Stimulated activated memory B cell treated with anti-CD40 and anti-IgM and Interleukin-4, amounts not matched to agents 10 μg/mL and 1 μg/mL and 100 μg/mL, for 72 hours (primary cell): ENCODE results near the gene ISCA2.
"Not testable (repeated sequence)": the region's sequence is repeated elsewhere in the genome, so short reads cannot be mapped to it uniquely, and the experiment has no call there.

Experiments
- ATAC-seq: fragments of 150-1000 bp; cut with Tn5 transposase; 2 replicates; pipeline ENCODE4 v1.10.0; 2021
- H3K27ac Mint-ChIP-seq: one replicate; pipeline ENCODE4 v1.8.0; 2022; ENCODE audit warnings: mild to moderate bottlenecking, mixed read lengths
- H3K27me3 Mint-ChIP-seq: one replicate; pipeline ENCODE4 v1.8.0; 2022; ENCODE audit warnings: mixed read lengths
- H3K36me3 Mint-ChIP-seq: one replicate; pipeline ENCODE4 v1.8.0; 2022; ENCODE audit warnings: mixed read lengths
- H3K4me1 Mint-ChIP-seq: one replicate; pipeline ENCODE4 v1.8.0; 2022; ENCODE audit warnings: mixed read lengths
- H3K4me3 Mint-ChIP-seq: one replicate; pipeline ENCODE4 v1.8.0; 2022; ENCODE audit warnings: mild to moderate bottlenecking, moderate library complexity, mixed read lengths
- H3K9me3 Mint-ChIP-seq: one replicate; pipeline ENCODE4 v1.8.0; 2022; ENCODE audit warnings: mixed read lengths

Gene ISCA2

DNA sequence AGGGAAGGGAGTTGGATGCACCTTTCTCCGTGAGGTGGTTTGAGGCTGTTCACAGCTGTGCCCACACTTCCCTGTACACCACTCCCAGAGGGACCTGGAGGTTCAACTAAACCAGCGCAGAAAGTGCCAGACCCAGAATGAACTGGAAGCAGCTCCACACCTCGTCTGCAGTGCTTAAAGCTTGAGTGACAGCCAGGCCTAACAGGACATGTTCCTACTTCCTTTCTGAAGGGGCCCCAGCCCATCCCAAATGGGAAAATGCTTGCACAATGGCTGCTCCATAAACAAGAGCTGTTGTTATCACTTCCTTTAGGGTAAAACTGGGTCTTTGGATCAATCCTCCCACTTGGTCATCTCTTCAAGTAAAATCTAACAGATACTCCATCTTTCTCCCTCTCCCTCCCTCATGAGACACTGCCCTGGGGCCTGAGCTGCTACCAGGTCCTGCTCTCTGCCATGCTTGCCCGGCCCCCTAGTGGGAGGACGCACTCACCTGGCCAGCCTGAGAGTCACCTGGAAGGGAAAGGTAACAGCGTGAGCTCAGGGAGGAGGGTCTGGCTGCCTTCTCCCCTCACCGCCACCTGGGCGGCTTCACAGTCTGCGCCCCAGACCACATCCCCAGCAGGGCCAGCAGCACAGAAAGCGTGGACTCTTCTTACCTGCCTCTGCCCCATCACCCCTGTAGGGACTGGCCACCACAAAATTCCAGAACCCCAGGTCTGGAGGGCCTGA is 33.5 kb downstream of the ISCA2 start:
- Mint-ChIP-seq H3K27ac (no peak overlapping the region), H3K4me3 (no peak overlapping the region), H3K36me3 (no peaks in the 10 kb centered on the region), H3K4me1 (peaks cover 16% of the 10 kb centered on the region), H3K27me3 (peaks cover 47% of the 10 kb centered on the region), H3K9me3 (no peaks in the 10 kb centered on the region)
- no peak for ATAC-seq

DNA sequence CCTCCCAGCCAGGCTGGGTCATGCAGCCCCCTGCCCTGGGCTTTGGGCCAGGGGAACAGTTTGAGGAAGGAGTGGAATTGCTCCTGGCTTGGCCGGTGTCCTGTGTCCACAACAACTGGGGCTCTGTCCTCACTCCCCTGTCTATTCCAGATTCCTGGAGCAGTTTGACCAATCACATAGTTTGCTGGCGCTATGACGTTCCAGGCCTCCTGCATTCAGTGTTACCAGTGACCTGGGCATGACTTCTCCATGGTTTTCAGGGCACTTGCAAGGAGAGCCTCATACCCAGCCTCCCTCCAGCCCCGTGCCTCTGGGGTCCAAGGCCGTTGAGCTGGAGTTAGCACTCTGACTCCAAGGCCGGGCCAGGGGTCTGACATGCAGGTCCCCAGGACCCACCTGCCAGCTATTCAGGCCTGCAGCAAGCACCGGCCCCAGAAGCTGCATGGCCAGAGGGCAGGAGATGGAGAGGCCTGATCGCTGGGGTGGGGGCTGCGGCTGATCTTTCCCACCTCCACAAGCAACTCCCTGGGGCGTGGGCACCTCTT is 34.2 kb downstream of the ISCA2 start:
- Mint-ChIP-seq H3K27ac (no peak overlapping the region), H3K4me3 (no peak overlapping the region), H3K36me3 (no peaks in the 10 kb centered on the region), H3K27me3 (peaks cover 39% of the 10 kb centered on the region), H3K9me3 (no peaks in the 10 kb centered on the region), H3K4me1 (peaks cover 16% of the 10 kb centered on the region)
- ATAC-seq, result no peak

DNA sequence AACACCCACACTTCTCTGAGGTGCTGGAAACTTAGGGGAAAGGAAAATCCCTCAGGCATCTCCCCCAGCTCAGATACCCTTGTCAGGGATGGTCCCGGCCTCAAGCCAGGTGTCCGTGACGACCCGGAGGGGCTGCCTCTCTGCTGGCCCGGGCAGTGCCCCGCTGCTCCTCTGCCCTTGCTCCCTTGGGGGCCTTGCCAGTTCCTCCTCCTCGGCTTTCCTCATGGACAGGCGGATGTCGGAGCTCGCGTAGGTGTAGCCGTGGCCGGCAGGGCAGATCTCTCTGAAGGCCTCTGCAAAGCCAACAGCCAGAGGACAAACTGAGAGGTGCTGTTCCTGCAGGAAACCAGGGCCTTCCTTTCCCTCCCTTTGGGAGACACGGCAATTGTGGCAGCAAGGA is 34.8 kb downstream of the ISCA2 start:
- Mint-ChIP-seq H3K4me3 (no peak overlapping the region), H3K27me3 (peaks cover 33% of the 10 kb centered on the region), H3K27ac (no peak overlapping the region), H3K36me3 (no peaks in the 10 kb centered on the region), H3K9me3 (no peaks in the 10 kb centered on the region), H3K4me1 (peaks cover 17% of the 10 kb centered on the region)
- ATAC-seq, result no peak

DNA sequence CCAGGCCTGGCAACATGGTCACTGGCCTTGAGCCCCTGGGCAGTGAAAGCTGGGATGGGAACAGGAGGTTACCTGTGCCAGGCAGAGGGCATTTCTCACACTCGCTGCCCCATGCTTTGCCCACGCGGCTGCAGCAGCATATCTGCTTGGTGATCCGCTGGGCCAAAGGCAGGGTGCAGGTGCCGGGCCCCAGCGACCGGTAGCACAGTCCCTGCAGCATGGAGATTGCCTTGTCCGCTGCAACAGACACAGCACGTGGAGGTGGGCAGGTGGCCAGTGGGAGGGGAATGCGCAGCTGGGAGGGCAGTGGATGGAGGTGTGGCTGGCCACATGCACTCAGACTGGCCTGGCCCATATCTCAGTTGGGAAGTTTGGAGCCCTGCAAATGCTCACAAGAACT is 35.3 kb downstream of the ISCA2 start:
- no peak overlapping the region for H3K4me3 Mint-ChIP-seq
- no peaks in the 10 kb centered on the region for H3K36me3 Mint-ChIP-seq
- H3K27ac Mint-ChIP-seq, result no peak overlapping the region
- H3K4me1 Mint-ChIP-seq, result peaks cover 22% of the 10 kb centered on the region
- ATAC-seq, result no peak
- no peaks in the 10 kb centered on the region for H3K9me3 Mint-ChIP-seq
- H3K27me3 Mint-ChIP-seq, result peaks cover 30% of the 10 kb centered on the region

DNA sequence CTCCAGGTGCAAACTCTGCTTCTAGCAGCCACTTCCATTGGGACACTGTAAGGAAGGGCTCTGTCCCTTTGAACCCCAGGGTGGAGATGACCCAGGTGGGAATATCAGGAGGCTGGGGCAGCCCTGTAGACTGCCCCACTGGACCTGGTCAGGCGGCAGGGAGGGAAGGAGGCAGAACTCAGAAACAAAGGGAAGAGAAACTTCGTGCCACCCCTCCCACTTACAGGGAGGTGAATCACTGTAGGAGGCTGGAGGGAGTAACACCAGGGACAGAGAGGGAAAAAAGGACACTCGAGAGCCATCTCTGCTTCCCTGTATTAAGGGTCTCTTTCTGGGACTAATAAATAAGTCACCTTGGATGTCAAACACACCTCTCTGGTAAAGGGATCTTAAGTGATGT is 37.4 kb downstream of the ISCA2 start:
- H3K27me3 Mint-ChIP-seq, result peaks cover 21% of the 10 kb centered on the region
- no peaks in the 10 kb centered on the region for H3K36me3 Mint-ChIP-seq
- H3K4me3 Mint-ChIP-seq, result no peak overlapping the region
- H3K27ac Mint-ChIP-seq, result no peak overlapping the region
- ATAC-seq, result no peak
- peaks cover 10% of the 10 kb centered on the region for H3K4me1 Mint-ChIP-seq
- H3K9me3 Mint-ChIP-seq, result no peaks in the 10 kb centered on the region

DNA sequence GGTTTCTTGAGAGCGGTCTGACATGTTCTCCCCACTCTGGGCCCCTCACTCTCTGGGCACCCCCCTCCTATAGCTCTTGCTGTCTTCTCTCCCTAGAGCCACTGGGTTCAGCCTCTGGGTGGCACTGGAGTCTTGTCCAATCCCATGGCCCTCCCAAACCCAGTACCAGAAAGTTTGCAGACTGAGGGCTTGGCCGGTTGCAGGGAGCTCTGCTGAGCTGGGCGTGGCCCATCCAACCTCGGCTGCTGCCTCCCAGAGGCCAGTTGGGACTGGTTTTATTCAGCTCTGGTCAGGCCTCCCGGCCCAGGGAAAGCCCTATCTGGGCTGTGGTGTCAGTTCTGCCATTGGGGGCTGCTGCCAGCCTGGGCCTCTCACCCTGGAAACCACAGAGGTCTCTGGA is 37.9 kb downstream of the ISCA2 start:
- no peak overlapping the region for H3K4me3 Mint-ChIP-seq
- H3K36me3 Mint-ChIP-seq, result no peaks in the 10 kb centered on the region
- ATAC-seq, result no peak
- peaks cover 6% of the 10 kb centered on the region for H3K4me1 Mint-ChIP-seq
- peaks cover 16% of the 10 kb centered on the region for H3K27me3 Mint-ChIP-seq
- no peaks in the 10 kb centered on the region for H3K9me3 Mint-ChIP-seq
- H3K27ac Mint-ChIP-seq, result no peak overlapping the region

DNA sequence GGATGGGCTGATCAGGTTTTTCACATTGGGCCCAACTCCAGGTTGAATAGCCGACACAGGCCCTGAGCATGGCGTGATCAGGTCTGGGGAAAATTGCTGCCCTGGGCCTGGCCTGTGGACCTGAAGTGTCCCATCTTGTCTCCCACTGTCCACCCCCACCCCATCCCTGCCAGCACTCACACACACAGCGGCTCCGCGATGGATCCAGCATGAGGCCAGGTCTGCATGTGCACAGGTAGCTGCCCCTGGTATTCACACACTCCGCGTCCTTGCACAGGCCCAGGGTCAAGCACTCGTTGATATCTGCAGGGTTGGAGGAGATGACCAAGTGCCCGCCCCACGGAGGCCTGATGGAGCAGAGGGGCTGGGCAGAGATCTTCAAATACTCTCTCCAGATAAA is 38.7 kb downstream of the ISCA2 start:
- H3K4me3 Mint-ChIP-seq, result no peak overlapping the region
- H3K36me3 Mint-ChIP-seq, result no peaks in the 10 kb centered on the region
- peaks cover 6% of the 10 kb centered on the region for H3K4me1 Mint-ChIP-seq
- no peak for ATAC-seq
- no peaks in the 10 kb centered on the region for H3K9me3 Mint-ChIP-seq
- peaks cover 9% of the 10 kb centered on the region for H3K27me3 Mint-ChIP-seq
- no peak overlapping the region for H3K27ac Mint-ChIP-seq

DNA sequence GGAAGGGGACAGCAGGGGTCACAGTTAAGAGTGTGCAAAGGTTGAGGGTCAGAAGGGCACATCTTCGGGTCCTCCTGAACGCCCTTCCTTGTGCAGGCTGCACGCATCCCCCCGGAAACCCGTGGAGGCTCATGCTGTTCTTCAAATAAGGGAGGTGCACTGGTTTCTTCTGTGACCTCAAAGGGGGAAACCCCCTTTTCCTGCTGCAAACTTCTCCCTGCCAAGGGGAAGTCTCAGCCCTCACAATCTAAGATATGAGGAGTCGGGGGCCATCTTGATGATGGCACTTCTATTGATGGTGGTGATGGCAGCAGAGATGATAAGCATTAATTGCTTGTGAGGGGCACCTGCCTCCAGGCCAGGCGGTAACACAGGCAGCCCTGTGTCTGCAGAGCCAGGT is 40.0 kb downstream of the ISCA2 start:
- no peak for ATAC-seq
- no peaks in the 10 kb centered on the region for H3K27me3 Mint-ChIP-seq
- no peak overlapping the region for H3K4me3 Mint-ChIP-seq
- no peaks in the 10 kb centered on the region for H3K36me3 Mint-ChIP-seq
- H3K9me3 Mint-ChIP-seq, result no peaks in the 10 kb centered on the region
- no peak overlapping the region for H3K27ac Mint-ChIP-seq
- peaks cover 6% of the 10 kb centered on the region for H3K4me1 Mint-ChIP-seq

DNA sequence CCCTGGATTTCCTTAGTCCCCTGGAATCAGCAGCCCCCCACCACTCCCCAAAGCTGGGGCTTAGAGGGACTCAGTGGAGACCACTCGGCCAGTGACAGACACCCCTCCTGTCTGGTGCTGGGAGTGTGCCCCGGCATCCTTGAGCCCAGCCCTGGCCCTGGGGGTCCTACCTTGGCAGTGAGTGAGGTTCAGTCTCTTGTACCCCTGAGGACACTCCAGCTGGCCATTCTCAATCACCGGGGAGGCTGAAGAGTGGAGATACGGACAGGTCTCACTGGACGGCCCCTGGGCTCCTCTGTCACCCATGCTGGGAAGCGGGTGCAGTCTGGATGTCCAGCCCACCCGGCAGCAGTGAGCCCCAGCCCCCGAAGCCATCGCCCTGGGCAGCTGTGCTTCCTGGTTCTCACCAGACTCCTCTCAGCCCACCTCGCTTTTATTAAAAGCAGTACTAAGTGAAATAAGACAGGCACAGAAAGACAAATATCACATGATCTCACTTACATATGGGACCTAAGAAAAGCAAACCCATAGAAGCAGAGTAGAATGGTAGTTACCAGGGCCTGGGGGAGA is 42.3 kb downstream of the ISCA2 start:
- H3K36me3 Mint-ChIP-seq, result no peaks in the 10 kb centered on the region
- no peaks in the 10 kb centered on the region for H3K27me3 Mint-ChIP-seq
- H3K9me3 Mint-ChIP-seq, result no peaks in the 10 kb centered on the region

DNA sequence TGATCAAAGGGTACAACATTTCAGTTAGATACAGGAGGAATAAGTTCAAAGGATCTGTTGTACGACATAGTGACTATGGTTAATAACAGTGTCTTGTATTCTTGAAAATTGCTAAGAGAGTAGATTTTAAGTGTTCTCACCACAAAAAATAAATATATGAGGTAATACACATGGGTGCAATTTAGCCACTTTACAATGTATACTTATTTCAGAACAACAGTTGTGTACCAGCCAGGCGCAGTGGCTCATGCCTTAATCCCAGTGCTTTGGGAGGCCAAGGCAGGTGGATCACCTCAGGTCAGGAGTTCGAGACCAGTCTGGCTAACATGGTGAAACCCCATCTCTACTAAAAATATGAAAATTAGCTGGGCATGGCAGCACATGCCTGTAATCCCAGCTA is 42.8 kb downstream of the ISCA2 start:
- H3K27me3 Mint-ChIP-seq, H3K36me3 Mint-ChIP-seq, H3K27ac Mint-ChIP-seq, ATAC-seq, H3K9me3 Mint-ChIP-seq, H3K4me1 Mint-ChIP-seq, H3K4me3 Mint-ChIP-seq: not testable (repeated sequence)

More for the DNA sequence above, 42.3 kb downstream of the ISCA2 start:
- H3K4me1 Mint-ChIP-seq, result peaks cover 6% of the 10 kb centered on the region
- H3K4me3 Mint-ChIP-seq, result no peak overlapping the region
- ATAC-seq, result no peak
- H3K27ac Mint-ChIP-seq, result no peak overlapping the region

DNA sequence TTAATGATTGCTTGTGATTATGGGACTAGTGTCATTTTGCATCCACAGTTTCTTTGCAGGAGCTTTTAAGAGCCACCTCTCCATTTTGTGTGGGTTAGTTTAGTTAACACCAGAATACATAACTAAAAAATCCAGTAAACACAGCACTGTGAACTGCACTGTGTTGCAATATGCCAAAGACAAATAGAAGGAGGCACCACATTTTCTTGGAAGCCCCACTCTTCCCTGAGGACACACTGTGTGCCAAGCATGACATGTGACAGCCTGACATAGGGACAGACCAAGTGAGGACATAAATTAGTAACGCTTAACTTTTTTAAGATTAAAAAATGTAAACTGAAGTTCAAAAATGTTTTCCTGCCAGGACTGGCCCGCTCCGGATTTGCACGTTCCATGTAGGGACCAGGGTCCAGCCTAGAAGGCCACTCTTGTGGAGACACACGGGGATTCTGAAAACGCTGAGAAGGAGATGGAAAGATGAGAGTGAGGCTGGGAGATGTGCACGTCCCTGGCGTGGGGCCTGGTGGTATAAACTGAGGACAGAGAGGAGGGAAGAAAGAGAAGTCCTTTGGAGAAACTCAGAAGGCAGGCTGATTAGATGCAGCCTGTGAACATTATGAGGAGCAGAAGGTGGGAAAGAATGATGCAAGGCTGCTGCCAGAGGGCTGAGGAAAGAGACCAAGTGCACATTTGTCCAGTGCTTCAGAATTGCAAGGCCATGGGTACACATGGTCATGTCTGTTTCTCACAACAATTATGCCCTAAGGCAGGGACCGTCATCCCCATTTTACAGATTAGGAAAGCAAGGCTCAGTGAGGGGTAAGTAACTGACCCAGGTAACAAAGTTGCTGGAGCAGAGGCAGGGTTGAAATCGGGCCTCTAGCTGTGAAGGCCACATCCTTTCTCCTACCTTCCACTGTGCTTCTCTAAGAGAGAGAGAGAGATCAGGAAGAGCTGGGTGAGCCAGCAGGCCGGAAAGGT is 45.1 kb downstream of the ISCA2 start:
- H3K9me3 Mint-ChIP-seq, result no peaks in the 10 kb centered on the region
- H3K27me3 Mint-ChIP-seq, result peaks cover 3% of the 10 kb centered on the region
- no peak overlapping the region for H3K27ac Mint-ChIP-seq
- no peak for ATAC-seq
- no peaks in the 10 kb centered on the region for H3K36me3 Mint-ChIP-seq
- peaks cover 2% of the 10 kb centered on the region for H3K4me1 Mint-ChIP-seq
- no peak overlapping the region for H3K4me3 Mint-ChIP-seq

DNA sequence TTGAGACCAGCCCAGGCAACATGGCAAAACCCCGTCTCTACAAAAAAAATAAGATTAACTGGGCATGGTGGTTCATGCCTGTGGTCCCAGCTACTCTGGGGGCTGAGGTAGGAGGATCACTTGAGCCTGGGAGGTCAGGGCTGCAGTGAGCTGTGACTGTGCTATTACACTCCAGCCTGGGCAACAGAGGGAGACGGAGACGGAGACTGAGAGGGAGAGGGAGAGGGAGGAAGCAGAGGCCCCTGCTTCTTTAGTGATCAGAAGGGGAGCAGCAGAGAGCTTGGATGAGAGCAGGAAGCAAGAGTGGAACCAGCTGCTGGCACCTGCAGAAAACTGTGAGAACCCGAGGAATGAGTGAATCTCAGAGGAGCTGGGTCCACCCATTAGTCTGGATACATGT is 45.9 kb downstream of the ISCA2 start:
- ATAC-seq, result no peak
- no peak overlapping the region for H3K27ac Mint-ChIP-seq
- H3K36me3 Mint-ChIP-seq, result no peaks in the 10 kb centered on the region
- H3K4me1 Mint-ChIP-seq, result no peaks in the 10 kb centered on the region
- no peak overlapping the region for H3K4me3 Mint-ChIP-seq
- H3K27me3 Mint-ChIP-seq, result peaks cover 9% of the 10 kb centered on the region
- no peaks in the 10 kb centered on the region for H3K9me3 Mint-ChIP-seq

DNA sequence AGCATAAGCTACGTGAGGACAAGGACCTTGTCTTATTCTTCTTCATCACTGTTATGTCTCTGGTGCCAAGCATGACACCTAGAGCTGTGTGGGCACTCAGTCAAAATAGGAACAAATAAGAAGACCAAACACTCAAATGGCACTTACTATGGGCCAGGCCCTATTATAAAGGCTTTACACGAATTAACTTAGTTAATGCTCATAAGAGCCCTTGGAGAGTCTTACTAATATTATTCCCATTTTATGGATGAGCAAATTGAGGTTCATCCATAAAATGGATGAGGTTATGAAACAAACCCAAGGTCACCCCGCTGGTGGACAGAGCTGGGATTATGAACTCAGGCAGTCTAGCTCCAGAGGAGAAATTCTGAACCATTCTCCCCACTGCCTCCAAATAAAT is 47.7 kb downstream of the ISCA2 start:
- H3K27ac Mint-ChIP-seq, result no peak overlapping the region
- ATAC-seq, result no peak
- no peak overlapping the region for H3K4me3 Mint-ChIP-seq
- H3K27me3 Mint-ChIP-seq, result peaks cover 9% of the 10 kb centered on the region
- H3K9me3 Mint-ChIP-seq, result no peaks in the 10 kb centered on the region
- no peaks in the 10 kb centered on the region for H3K4me1 Mint-ChIP-seq
- H3K36me3 Mint-ChIP-seq, result no peaks in the 10 kb centered on the region

DNA sequence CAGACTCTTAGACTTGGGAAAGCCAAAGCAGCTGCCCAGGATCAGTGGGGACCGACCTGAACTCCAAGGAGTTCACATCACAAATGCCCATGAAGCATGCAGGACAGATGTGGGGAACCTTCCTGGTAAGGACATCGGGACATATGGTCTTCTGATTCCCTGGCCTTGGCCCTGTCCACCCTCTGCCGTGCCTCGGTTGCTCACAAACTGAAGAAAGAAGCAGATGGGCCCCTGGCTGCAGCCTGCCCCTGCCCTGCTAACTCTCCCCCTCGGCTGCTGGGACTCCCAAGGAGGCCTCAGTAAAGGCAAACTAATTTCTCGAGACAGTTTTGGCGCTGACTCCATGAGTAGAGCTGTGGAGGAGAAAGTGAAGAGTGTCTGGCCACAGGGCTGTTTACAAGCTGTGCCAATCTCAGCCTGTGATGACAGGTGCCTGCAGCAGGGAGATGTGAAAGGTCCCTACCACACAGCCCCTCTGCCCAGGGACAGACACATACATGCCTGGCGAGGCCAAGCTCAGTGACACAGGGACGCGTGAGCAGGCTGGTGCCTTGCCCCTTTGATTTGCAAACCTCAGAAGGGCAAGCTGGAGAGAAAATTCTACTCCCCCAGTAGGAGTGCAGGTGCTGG is 48.6 kb downstream of the ISCA2 start:
- no peaks in the 10 kb centered on the region for H3K36me3 Mint-ChIP-seq
- peaks cover 9% of the 10 kb centered on the region for H3K27me3 Mint-ChIP-seq
- no peaks in the 10 kb centered on the region for H3K4me1 Mint-ChIP-seq
- ATAC-seq, result no peak
- no peaks in the 10 kb centered on the region for H3K9me3 Mint-ChIP-seq
- no peak overlapping the region for H3K27ac Mint-ChIP-seq
- H3K4me3 Mint-ChIP-seq, result no peak overlapping the region
